HG03135 (cell line): ENCODE results near the gene SLC39A11.
"Not testable (repeated sequence)": the region's sequence is repeated elsewhere in the genome, so short reads cannot be mapped to it uniquely, and the experiment has no call there.

ENCODE experiments used
- ATAC-seq: cut with Tn5 transposase; IDR thresholded peaks from one replicate; pipeline ENCODE4 v1.9.1; 2021; ENCODE audit warnings: mild to moderate bottlenecking, moderate library complexity; ENCODE audit not compliant: unreplicated experiment

Gene SLC39A11

GRCh38 chr17:73013816-73014663, 78.4 kb downstream of the SLC39A11 start:
- no peak for ATAC-seq

GRCh38 chr17:73013301-73013700, 79.2 kb downstream of the SLC39A11 start:
- no peak for ATAC-seq

DNA sequence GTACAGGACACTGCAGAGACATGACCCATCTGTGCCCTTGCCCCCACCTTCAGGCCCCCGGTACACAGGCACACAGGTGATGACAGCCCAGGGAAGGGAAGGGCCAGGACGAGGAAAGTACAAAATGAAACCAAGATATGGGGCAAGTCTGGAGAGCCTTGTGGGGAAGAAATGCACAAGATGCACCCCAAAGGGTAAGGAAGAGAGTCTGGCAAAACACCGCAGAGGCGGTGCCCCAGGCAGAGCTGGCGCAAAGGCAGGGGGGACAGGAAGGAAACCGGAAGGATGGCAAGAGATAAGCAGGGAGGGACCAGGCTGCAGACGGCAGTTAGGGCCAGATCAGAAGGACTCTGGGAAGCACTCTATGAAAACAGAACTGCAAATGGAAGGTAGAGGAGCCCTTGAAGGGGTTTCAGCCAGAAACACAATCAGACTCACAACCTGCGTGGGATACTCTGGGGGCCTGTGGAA, 81.4 kb downstream of the SLC39A11 start:
- no peak for ATAC-seq

- no peak for ATAC-seq
Observed at GRCh38 chr17:73010414-73010813, 82.1 kb downstream of the SLC39A11 start.

DNA sequence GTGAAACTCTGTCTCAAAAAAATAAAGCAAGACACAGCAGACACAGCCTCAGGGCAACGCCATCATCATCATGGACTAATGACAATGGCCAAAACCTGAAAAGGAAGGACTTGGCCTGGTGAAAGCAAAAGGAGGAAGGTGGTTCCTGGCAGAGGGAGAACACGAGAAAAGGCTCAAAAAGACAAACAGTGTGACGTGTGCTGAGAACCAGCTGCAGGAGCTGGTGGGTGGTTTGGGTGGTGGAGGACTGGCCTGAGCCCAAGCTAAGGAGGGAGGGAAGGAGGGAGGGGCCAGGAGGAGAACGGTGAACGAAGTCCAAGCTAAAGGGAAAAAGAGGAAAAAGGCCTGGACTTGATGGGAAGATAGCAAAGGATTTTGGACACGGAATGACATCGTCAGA, 85.1 kb downstream of the SLC39A11 start:
- ATAC-seq: no peak

- ATAC-seq: no peak
Observed at GRCh38 chr17:73005360-73005759, 87.1 kb downstream of the SLC39A11 start.

DNA sequence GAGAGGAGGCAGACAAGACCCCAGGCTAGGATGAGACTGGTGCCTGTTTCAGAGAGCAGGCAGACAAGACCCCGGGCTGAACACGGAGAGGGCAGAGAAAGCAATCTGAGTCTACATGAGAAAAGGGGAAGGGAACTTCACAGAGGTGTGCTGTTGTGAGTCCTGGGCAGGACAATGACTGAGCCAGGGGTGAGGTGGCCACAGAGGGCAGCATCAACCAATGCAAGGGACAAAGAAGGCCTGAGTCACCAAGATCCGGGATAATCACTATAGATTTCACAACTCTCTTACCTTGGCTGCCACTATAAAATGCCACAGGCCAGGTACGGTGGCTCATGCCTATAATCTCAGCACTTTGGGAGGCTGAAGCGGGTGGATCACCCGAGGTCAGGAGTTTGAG, 89.0 kb downstream of the SLC39A11 start:
- ATAC-seq: no peak

DNA sequence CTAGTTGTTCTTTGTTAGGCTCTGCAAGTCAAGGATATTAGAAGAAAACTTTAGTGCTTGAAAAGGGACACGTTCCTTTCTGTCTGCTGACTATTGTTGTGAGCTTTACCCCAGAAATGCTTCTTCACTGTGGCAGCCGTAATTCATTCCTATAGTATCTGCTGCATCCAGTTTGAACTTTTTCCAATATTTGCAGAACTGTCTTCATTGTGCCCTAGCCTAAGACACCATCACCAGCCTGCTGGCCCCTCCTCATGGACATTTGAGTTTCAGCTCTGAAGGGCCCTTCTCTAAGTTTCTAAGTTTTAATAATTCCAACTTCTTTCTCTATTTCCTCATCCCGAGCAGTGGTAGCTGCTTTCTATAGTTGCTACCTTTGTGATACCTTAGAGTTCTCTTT, 91.7 kb downstream of the SLC39A11 start:
- ATAC-seq: no peak

- not testable (repeated sequence) for ATAC-seq
Observed at GRCh38 chr17:72999474-72999873, 93.0 kb downstream of the SLC39A11 start.

GRCh38 chr17:72998343-72998742, 94.1 kb downstream of the SLC39A11 start:
- ATAC-seq: no peak

DNA sequence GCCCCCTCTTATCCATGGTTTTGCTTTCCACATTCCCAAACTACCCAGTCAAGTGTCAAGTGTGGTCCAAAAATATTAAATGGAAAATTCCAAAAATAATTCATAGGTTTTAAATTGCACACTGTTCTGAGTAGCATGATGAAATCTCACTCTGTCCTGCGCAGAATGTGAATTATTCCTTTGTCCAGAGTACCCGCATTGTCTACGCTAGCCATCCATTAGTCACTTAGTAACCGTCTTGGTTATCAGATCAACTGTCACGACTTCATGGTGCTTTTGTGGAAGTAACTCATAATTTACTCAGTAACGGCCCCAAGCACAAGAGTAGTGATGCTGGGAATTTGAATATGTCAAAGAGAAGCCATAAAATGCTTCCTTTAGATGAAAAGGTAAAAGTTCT, 94.9 kb downstream of the SLC39A11 start:
- no peak for ATAC-seq

GRCh38 chr17:72996791-72997190, 95.7 kb downstream of the SLC39A11 start:
- no peak for ATAC-seq

DNA sequence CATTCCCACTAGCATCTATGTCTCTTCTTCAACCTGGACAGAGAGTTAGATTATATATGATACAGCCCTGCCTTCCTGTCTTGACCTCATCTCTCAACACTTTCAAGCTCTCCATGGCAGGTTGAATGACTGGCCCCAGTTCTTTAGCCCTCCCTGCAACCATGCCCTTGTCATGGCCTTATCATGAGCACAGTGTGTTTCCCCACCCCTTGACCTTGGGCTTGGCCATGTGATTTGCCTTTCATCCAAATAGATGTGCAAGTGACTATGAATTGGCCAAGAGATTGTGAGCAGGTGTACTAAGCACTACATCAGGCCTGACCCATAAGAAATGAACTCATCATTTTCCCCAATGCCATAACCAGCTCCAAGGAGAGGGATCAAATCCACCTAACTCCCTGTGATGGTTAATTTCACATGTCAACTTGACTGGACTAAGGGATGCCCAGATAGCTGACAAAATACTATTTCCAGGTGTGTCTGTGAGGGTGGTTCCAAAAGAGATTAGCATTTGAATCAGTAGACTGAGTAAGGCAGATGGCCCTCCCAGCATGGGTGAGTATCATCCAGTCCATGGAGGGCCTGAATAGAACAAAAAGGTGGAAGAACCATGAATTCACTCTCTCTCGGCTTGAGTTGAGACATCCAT, 97.4 kb downstream of the SLC39A11 start:
- ATAC-seq: no peak

GRCh38 chr17:72992783-72993467, 99.6 kb downstream of the SLC39A11 start:
- not testable (repeated sequence) for ATAC-seq

DNA sequence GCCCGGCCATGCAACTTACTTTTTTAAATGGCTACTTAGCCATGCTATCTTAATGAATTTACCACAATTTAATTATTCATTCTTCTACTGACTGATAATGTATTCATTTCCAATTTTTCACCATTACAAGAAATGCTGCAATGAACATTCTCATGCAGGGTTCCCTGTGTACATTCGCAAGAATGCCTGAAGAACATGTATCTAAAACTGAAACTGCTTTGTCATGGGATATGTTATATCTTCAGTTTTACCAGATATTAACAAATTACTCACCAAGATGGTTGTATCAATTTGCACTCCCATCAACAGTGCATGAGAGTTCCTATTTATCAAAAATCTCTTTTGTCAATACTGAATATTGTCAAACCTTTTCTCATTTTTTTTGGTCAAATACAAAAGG, 100.8 kb downstream of the SLC39A11 start:
- no peak for ATAC-seq

DNA sequence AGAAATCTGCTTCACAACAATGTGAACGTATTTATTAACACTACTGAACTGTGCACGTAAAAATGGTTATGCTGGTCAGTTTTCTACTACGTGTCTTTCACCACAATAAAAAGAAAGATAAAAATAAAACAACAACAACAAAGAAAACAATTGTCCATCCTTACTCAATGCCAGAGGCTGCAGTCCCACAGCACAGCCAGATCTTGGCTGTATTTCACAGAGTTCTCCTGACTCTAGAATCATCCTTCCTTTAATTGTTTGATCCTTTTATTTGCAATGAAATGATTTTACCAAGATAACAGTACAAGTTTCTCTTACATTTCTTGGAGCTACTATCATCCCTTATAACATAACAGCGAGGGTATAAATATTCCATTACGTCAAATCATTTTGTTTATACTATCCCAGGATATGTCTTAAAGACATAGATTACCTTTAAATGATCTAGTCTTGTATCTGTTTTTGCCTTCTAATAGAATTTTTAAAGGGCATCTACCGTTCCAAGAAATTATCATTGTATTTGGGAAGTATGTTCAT, 103.3 kb downstream of the SLC39A11 start:
- no peak for ATAC-seq

- ATAC-seq: no peak
Observed at GRCh38 chr17:72988451-72988850, 104.0 kb downstream of the SLC39A11 start.

DNA sequence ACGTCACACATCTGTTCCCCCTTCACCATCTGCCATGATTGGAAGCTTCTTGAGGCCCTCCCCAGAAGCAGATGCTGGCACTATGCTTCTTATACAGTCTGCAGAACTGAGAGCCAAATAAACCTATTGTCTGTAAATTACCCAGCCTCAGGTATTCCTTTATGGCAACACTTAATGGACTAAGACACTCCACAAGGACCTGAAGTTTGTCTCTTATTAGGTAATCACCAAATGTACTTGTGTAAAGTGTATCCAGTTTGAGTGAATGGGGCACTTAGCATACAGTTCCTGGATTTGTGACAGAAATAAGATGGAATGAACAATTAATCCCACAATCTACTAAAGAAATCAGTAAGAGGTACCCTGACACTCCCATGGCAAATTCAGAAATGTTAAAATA, 105.3 kb downstream of the SLC39A11 start:
- ATAC-seq: no peak

DNA sequence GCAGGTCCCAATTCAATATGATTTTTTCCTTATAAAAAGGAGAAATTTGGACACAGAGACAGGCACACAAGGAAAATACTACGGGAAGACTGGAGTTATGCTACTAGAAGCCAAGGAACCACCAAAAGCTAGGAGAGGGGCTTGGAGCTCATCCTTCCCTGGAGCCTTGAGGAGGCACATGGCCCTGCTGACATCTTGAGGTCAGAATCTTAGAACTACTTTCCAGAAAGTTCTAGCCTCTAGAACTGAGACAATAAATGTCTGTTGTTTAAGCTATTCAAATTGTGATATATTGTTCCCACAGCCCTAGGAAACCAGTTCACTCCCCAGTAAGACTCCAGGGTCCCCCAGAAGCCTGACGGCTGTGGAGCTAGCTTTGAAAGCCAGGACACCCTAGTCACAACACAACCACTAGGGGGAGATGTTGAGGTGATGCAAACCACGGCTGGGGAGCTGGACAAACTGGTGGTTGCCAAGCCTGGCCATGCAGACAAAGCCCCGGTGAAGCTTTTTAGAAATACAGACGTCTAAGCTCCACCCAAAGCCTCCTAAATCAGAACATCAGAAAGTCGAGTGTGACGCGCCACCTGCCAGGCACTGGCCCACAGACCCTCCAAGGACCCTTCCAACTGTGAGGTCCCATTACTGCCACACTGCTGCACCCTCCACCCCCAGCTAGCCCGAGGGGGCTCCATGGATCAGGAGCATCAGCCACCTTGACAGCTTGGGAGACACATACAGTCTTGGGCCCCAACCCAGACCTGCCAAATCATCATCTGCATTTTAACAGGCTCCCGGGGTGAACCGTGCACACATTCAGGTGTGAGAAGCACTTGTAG, 106.4 kb downstream of the SLC39A11 start:
- peak; percentile 80 for ATAC-seq

GRCh38 chr17:72984926-72985325, 107.6 kb downstream of the SLC39A11 start:
- no peak for ATAC-seq
